Osteoblast (primary cell): ENCODE data around the gene FREM2. TPM values are rescaled to one million over a fixed set of nuclear protein-coding genes. Genes with fewer than 3 reads are reported as not detected.

Experiments
- DNase-seq: peaks from one replicate; pipeline ENCODE4 v3.0.0; 2011; ENCODE audit warnings: low spot score, mixed read lengths; ENCODE audit not compliant: insufficient read length; ENCODE audit errors: missing footprints
- H2AFZ ChIP-seq: 2 replicates; pipeline ENCODE4 v1.6.0; 2011; ENCODE audit warnings: mild to moderate bottlenecking, low read length
- H3K27ac ChIP-seq: 2 replicates; pipeline ENCODE4 v1.5.1; 2011; ENCODE audit warnings: mild to moderate bottlenecking, low read depth, low read length, moderate library complexity
- H3K27me3 ChIP-seq: 2 replicates; pipeline ENCODE4 v1.6.0; 2012; ENCODE audit warnings: mild to moderate bottlenecking, control low read depth, inconsistent platforms, low read length, moderate library complexity; ENCODE audit not compliant: insufficient read depth
- H3K36me3 ChIP-seq: 2 replicates; pipeline ENCODE4 v1.5.1; 2011; ENCODE audit warnings: mild to moderate bottlenecking, low read length, control low read depth, moderate library complexity; ENCODE audit not compliant: insufficient read depth
- H3K4me1 ChIP-seq: 2 replicates; pipeline ENCODE4 v1.5.1; 2011; ENCODE audit warnings: mild to moderate bottlenecking, low read length, control low read depth, moderate library complexity; ENCODE audit not compliant: insufficient read depth
- H3K4me2 ChIP-seq: 2 replicates; pipeline ENCODE4 v1.6.0; 2011; ENCODE audit warnings: mild to moderate bottlenecking, low read length; ENCODE audit not compliant: insufficient read depth
- H3K4me3 ChIP-seq: fragments of 200-600 bp; sonication (generic); 3 replicates; pipeline ENCODE4 v1.5.1; 2012; ENCODE audit warnings: mild to moderate bottlenecking, low read length, inconsistent platforms; ENCODE audit not compliant: insufficient read depth
- H3K79me2 ChIP-seq: 2 replicates; pipeline ENCODE4 v1.6.0; 2012; ENCODE audit warnings: mild to moderate bottlenecking, low read length, control low read depth, inconsistent platforms; ENCODE audit not compliant: insufficient read depth
- H3K9me3 ChIP-seq: 2 replicates; pipeline ENCODE4 v1.5.1; 2011; ENCODE audit warnings: low read depth, low read length, control low read depth
- H4K20me1 ChIP-seq: 2 replicates; pipeline ENCODE4 v1.6.0; 2012; ENCODE audit warnings: mild to moderate bottlenecking, low read length, control low read depth; ENCODE audit not compliant: insufficient read depth
- CTCF ChIP-seq: IDR thresholded peaks from 2 replicates; pipeline ENCODE4 v1.5.1; 2011; ENCODE audit warnings: mild to moderate bottlenecking, low read depth, low read length, moderate library complexity; ENCODE audit errors: extremely low read depth
- total RNA-seq: library from RNA; depleted of rRNA; stranded (reverse); fragments of >200 nt; gene quantifications from 2 replicates; pipeline ENCODE4 v1.2.3, GENCODE V29; 2012

The FREM2 gene
- total RNA-seq, 1 donor, result not detected

GRCh38 chr13:38648912-38649311, 38.0 kb upstream of the FREM2 start:
- no peak overlapping the region for H2AFZ ChIP-seq
- no peak overlapping the region for H3K27ac ChIP-seq
- H3K4me2 ChIP-seq, result no peak overlapping the region
- H3K36me3 ChIP-seq, result no peaks in the 10 kb centered on the region
- no peaks in the 10 kb centered on the region for H3K79me2 ChIP-seq
- no peaks in the 10 kb centered on the region for H3K9me3 ChIP-seq
- H4K20me1 ChIP-seq, result no peaks in the 10 kb centered on the region
- H3K4me1 ChIP-seq, result no peaks in the 10 kb centered on the region
- H3K27me3 ChIP-seq, result no peaks in the 10 kb centered on the region
- no peak overlapping the region for H3K4me3 ChIP-seq
- no peak for DNase-seq
- no peak for TF ChIP-seq CTCF

- TF ChIP-seq CTCF, result no peak
- H3K79me2 ChIP-seq, result no peaks in the 10 kb centered on the region
- H3K4me1 ChIP-seq, result no peaks in the 10 kb centered on the region
- no peaks in the 10 kb centered on the region for H3K36me3 ChIP-seq
- no peak overlapping the region for H2AFZ ChIP-seq
- no peaks in the 10 kb centered on the region for H4K20me1 ChIP-seq
- no peaks in the 10 kb centered on the region for H3K27me3 ChIP-seq
- H3K4me2 ChIP-seq, result no peak overlapping the region
- H3K27ac ChIP-seq, result no peak overlapping the region
- H3K9me3 ChIP-seq, result no peaks in the 10 kb centered on the region
- no peak overlapping the region for H3K4me3 ChIP-seq
- no peak for DNase-seq
Observed at GRCh38 chr13:38656699-38657098, 30.2 kb upstream of the FREM2 start.

- H3K27ac ChIP-seq, result no peak overlapping the region
- H3K4me3 ChIP-seq, result no peak overlapping the region
- TF ChIP-seq CTCF, result no peak
- no peak overlapping the region for H2AFZ ChIP-seq
- H3K9me3 ChIP-seq, result no peaks in the 10 kb centered on the region
- DNase-seq, result no peak
- no peaks in the 10 kb centered on the region for H3K36me3 ChIP-seq
- no peak overlapping the region for H3K4me2 ChIP-seq
- no peaks in the 10 kb centered on the region for H3K4me1 ChIP-seq
- H4K20me1 ChIP-seq, result no peaks in the 10 kb centered on the region
- H3K27me3 ChIP-seq, result no peaks in the 10 kb centered on the region
- H3K79me2 ChIP-seq, result no peaks in the 10 kb centered on the region
Observed at GRCh38 chr13:38657191-38657590, 29.7 kb upstream of the FREM2 start.

- no peak for DNase-seq
- no peak for TF ChIP-seq CTCF
- no peaks in the 10 kb centered on the region for H3K4me1 ChIP-seq
- no peaks in the 10 kb centered on the region for H3K36me3 ChIP-seq
- H3K9me3 ChIP-seq, result no peaks in the 10 kb centered on the region
- H4K20me1 ChIP-seq, result no peaks in the 10 kb centered on the region
- no peaks in the 10 kb centered on the region for H3K79me2 ChIP-seq
- no peaks in the 10 kb centered on the region for H3K27me3 ChIP-seq
- H3K4me3 ChIP-seq, result no peak overlapping the region
- H3K4me2 ChIP-seq, result no peak overlapping the region
- H3K27ac ChIP-seq, result no peak overlapping the region
- H2AFZ ChIP-seq, result no peak overlapping the region
Observed at GRCh38 chr13:38658906-38659305, 28.0 kb upstream of the FREM2 start.
